Mesothelial cell of epicardium (in vitro differentiated cells): ENCODE measurements around the gene SPI1. TPM values are rescaled to one million over a fixed set of nuclear protein-coding genes. Genes with fewer than 3 reads are reported as not detected.

Experiments
- DNase-seq, 2 experiments: peaks; one replicate each; pipeline ENCODE4 v3.0.0; 2021; ENCODE audit warnings: low spot score in 2 of 2; ENCODE audit not compliant: unreplicated experiment in 2 of 2
- H3K27ac Mint-ChIP-seq: 2 replicates; pipeline ENCODE4 v1.8.0; 2021; ENCODE audit warnings: mixed read lengths
- H3K27me3 Mint-ChIP-seq: 2 replicates; pipeline ENCODE4 v1.8.0; 2021; ENCODE audit warnings: low read depth, mixed read lengths
- H3K36me3 Mint-ChIP-seq: 2 replicates; pipeline ENCODE4 v1.8.0; 2021; ENCODE audit warnings: mixed read lengths
- H3K4me1 Mint-ChIP-seq: 2 replicates; pipeline ENCODE4 v1.8.0; 2021; ENCODE audit warnings: mixed read lengths
- H3K4me3 Mint-ChIP-seq: 2 replicates; pipeline ENCODE4 v1.8.0; 2021; ENCODE audit warnings: mild to moderate bottlenecking, moderate library complexity, mixed read lengths
- H3K9me3 Mint-ChIP-seq: 2 replicates; pipeline ENCODE4 v1.8.0; 2021; ENCODE audit warnings: mixed read lengths
- microRNA-seq: library from miRNA; unstranded; fragments of <30 nt; microRNA quantifications from one replicate; pipeline ENCODE4 v1.2.0, GENCODE V29; 2021; ENCODE audit warnings: inconsistent platforms, mixed read lengths
- total RNA-seq: library from RNA; stranded (reverse); gene quantifications from 3 replicates; pipeline ENCODE4 v1.2.1, GENCODE V29; 2021
- TF ChIP-seq, protein P1 (sequence below): fragments of 200-600 bp; sonication (generic); IDR thresholded peaks from one replicate; pipeline ENCODE4 v1.5.0; 2021; ENCODE audit warnings: antibody characterized with exemption; ENCODE audit not compliant: unreplicated experiment

Gene SPI1
- total RNA-seq, 1 donor from 2014 or later, result not detected

DNA sequence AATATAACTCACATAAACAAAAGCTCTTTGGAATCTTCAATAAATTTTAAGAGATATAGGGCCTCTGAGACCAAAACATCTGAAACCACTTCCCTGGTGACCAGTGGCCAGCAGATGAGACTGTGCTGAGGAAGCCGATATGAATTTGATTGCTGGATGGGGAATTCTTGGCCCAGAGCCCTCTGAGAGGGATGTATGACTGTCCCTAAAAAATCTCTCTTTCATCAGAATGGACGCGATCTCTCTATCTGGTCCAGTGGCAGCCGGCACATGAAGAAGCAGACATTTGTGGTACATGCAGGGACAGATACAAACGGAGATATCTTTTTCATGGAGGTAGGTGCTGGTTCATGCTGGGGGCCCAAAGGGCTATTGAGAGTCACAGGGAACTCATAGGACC lies 63.4 kb downstream of the SPI1 start:
- H3K36me3 Mint-ChIP-seq, result peaks cover 19% of the 10 kb centered on the region
- TF ChIP-seq, protein P1, sequence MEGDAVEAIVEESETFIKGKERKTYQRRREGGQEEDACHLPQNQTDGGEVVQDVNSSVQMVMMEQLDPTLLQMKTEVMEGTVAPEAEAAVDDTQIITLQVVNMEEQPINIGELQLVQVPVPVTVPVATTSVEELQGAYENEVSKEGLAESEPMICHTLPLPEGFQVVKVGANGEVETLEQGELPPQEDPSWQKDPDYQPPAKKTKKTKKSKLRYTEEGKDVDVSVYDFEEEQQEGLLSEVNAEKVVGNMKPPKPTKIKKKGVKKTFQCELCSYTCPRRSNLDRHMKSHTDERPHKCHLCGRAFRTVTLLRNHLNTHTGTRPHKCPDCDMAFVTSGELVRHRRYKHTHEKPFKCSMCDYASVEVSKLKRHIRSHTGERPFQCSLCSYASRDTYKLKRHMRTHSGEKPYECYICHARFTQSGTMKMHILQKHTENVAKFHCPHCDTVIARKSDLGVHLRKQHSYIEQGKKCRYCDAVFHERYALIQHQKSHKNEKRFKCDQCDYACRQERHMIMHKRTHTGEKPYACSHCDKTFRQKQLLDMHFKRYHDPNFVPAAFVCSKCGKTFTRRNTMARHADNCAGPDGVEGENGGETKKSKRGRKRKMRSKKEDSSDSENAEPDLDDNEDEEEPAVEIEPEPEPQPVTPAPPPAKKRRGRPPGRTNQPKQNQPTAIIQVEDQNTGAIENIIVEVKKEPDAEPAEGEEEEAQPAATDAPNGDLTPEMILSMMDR, result no peak

DNA sequence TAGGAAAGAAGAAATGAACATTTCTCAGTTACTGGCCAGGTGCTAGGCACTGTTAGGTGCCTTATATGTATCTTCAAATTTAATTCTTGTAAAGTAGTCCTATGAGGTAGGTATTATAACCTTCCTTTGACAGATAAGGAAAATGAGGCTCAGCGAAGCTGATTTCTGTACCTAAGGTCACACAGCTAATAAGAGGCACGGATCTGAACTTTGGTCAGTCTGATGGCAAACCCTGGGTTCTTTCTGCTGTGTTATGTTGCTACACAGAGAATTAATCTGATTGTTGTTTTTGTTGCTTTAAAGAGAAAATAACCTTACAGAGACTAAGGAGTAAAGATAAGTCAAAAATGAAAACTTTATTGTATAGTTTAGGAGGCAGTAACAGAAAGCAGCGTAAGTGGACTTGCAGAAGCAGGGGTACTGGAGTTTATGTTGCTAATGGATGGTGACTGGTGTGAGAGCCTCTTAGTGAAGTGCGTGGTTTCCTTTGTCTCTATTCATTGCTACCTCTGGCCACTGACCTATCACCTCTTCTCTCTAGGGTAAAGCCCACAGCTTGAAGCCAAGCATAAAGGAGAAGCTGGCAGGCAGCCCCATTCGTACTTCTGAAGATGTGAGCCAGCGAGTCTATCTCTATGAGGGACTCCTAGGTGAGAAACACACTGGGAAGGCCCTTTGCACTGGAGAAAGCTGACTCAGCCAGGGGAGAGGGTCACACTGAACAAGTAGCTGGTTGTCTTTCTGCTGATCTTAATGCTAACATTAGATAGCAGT lies 70.1 kb downstream of the SPI1 start:
- no peak overlapping the region for H3K27ac Mint-ChIP-seq
- TF ChIP-seq, protein P1, result no peak

More for the DNA sequence above, 63.4 kb downstream of the SPI1 start:
- DNase-seq, result no peak
- H3K4me3 Mint-ChIP-seq, result no peak overlapping the region
- H3K4me1 Mint-ChIP-seq, result no peaks in the 10 kb centered on the region
- no peaks in the 10 kb centered on the region for H3K27me3 Mint-ChIP-seq
- H3K9me3 Mint-ChIP-seq, result no peaks in the 10 kb centered on the region
- no peak overlapping the region for H3K27ac Mint-ChIP-seq

DNA sequence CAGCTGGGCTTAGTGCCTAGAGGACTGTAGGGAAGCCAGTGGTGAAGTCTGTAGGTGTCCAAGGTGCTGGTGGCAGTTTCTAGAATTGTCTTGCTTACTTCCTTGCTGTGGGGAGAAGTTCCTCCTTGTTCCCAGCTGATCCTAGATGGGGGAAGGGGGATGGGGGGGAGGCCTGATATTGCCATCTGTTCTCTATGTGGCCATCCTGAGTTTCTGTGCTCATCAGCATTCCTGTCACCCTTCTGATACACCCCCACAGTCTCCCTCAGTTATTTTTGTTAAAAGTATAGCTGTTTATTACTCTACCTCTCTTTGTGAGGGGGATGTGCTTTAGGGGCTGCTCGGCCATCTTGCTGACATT lies 71.9 kb downstream of the SPI1 start:
- TF ChIP-seq, protein P1, result no peak
- H3K4me3 Mint-ChIP-seq, result no peak overlapping the region
- peaks cover 55% of the 10 kb centered on the region for H3K36me3 Mint-ChIP-seq
- no peaks in the 10 kb centered on the region for H3K27me3 Mint-ChIP-seq
- no peak overlapping the region for H3K27ac Mint-ChIP-seq
- peaks cover 18% of the 10 kb centered on the region for H3K9me3 Mint-ChIP-seq
- H3K4me1 Mint-ChIP-seq, result no peaks in the 10 kb centered on the region
- DNase-seq, result no peak

More for the DNA sequence above, 70.1 kb downstream of the SPI1 start:
- Mint-ChIP-seq H3K27me3 (no peaks in the 10 kb centered on the region), H3K36me3 (peaks cover 42% of the 10 kb centered on the region), H3K9me3 (peaks cover 4% of the 10 kb centered on the region), H3K4me1 (no peaks in the 10 kb centered on the region), H3K4me3 (no peak overlapping the region)
- no peak for DNase-seq

DNA sequence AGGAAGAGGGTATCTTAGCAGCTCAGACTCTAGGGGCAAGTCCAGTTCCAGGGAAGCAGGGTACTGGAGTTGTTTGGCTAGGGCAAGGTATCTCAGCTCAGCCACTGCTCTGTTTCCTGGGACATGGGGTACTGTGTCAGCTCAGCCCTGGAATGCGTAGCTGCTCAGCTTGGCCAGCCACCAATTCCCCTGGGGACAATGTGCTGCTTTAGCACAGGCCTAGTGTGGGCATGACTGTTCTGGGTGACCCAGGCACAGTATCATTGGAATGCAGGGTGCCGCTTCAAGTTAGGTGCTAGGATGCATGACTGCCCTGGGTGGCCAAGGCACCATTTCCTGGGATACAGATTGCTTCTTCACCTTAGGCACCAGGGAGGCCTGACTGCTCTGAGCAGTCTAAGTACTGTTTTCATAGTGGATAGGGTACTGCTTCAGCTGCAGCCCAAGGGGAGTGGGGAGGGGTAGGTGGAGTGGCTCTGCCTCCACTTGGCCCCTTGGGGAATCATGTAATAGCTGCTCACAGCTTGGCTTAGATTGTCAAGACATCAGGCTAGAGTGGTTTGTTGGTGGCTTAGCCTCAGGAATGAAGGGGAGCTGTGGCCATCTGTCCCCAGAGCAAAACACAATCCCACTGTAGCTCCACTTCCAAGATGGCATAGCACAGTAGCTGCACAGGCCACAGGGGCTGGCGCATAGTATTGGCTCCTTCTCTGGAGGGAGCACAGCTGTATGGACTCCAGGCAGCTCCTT lies 72.4 kb downstream of the SPI1 start:
- Mint-ChIP-seq H3K36me3 (peaks cover 58% of the 10 kb centered on the region), H3K27me3 (no peaks in the 10 kb centered on the region), H3K9me3 (peaks cover 22% of the 10 kb centered on the region), H3K4me1 (no peaks in the 10 kb centered on the region), H3K4me3 (no peak overlapping the region), H3K27ac (no peak overlapping the region)
- DNase-seq, result no peak
- TF ChIP-seq, protein P1, result no peak

Small RNA genes within 50 kb of the gene (microRNA-seq; reads per million reads assigned to microRNA genes)
- not detected for gene MIR4487

Other genes with a start within 250 kb of the SPI1 start
- gene ARFGAP2, start 201.7 kb downstream of the SPI1 start, total RNA-seq, result 101 to 111 TPM (median 105 TPM) in 3 replicates
- 61.1 to 68.2 TPM (median 64.1 TPM) in 3 replicates for gene PACSIN3, start 192.1 kb downstream of the SPI1 start, total RNA-seq
- 42.4 to 49.1 TPM (median 46.7 TPM) in 3 replicates for gene DDB2, start 163.6 kb downstream of the SPI1 start, total RNA-seq
- 38.1 to 41.3 TPM (median 39.6 TPM) in 3 replicates for gene ACP2, start 129.7 kb downstream of the SPI1 start, total RNA-seq
- gene NR1H3, start 120.6 kb downstream of the SPI1 start, total RNA-seq, result 25.5 to 28.2 TPM (median 26.5 TPM) in 3 replicates
- 65.6 to 71.2 TPM (median 65.7 TPM) in 3 replicates for gene MADD, start 108.4 kb downstream of the SPI1 start, total RNA-seq
- gene MYBPC3, start 25.8 kb downstream of the SPI1 start, total RNA-seq, result not detected in 3 replicates
- 62.6 to 69.8 TPM (median 69.5 TPM) in 3 replicates for gene SLC39A13, start 30.0 kb upstream of the SPI1 start, total RNA-seq
- gene PSMC3, start 47.9 kb upstream of the SPI1 start, total RNA-seq, result 88.9 to 97.2 TPM (median 91.7 TPM) in 3 replicates
- gene RAPSN, start 70.6 kb upstream of the SPI1 start, total RNA-seq, result 0.27 to 0.31 TPM (median 0.31 TPM) in 3 replicates
- 119 to 123 TPM (median 120 TPM) in 3 replicates for gene CELF1, start 174.6 kb upstream of the SPI1 start, total RNA-seq
- gene PTPMT1, start 187.1 kb upstream of the SPI1 start, total RNA-seq, result 44.3 to 45.9 TPM (median 45.1 TPM) in 3 replicates
- 15.1 to 15.9 TPM (median 15.7 TPM) in 3 replicates for gene KBTBD4, start 200.4 kb upstream of the SPI1 start, total RNA-seq
- gene NDUFS3, start 200.5 kb upstream of the SPI1 start, total RNA-seq, result 93.4 to 96.6 TPM (median 96.5 TPM) in 3 replicates
- gene FAM180B, start 208.1 kb upstream of the SPI1 start, total RNA-seq, result 0.18 to 0.36 TPM (median 0.27 TPM) in 3 replicates
- 4.7 to 5.6 TPM (median 4.7 TPM) in 3 replicates for gene C1QTNF4, start 215.9 kb upstream of the SPI1 start, total RNA-seq